HG02642 (cell line): ENCODE data around the gene MGLL.
"Not testable (repeated sequence)": the region's sequence is repeated elsewhere in the genome, so short reads cannot be mapped to it uniquely, and the experiment has no call there.

Experiments
- ATAC-seq: cut with Tn5 transposase; IDR thresholded peaks from one replicate; pipeline ENCODE4 v1.9.1; 2021; ENCODE audit warnings: mild to moderate bottlenecking; ENCODE audit not compliant: unreplicated experiment, poor library complexity

Gene MGLL

GRCh38 chr3:127669541-127670228 is 152.6 kb downstream of the MGLL start:
- ATAC-seq = no peak

- ATAC-seq = no peak
Observed at GRCh38 chr3:127668906-127669305, 153.4 kb downstream of the MGLL start.

GRCh38 chr3:127667119-127667681 is 155.1 kb downstream of the MGLL start:
- ATAC-seq = no peak

- no peak for ATAC-seq
Observed at GRCh38 chr3:127666676-127667075, 155.6 kb downstream of the MGLL start.

GRCh38 chr3:127665586-127665985 is 156.7 kb downstream of the MGLL start:
- no peak for ATAC-seq

GRCh38 chr3:127665165-127665564 is 157.2 kb downstream of the MGLL start:
- no peak for ATAC-seq

- no peak for ATAC-seq
Observed at GRCh38 chr3:127663151-127663550, 159.2 kb downstream of the MGLL start.

- no peak for ATAC-seq
Observed at GRCh38 chr3:127662001-127662469, 160.3 kb downstream of the MGLL start.

GRCh38 chr3:127661600-127661999 is 160.7 kb downstream of the MGLL start:
- ATAC-seq = no peak

- ATAC-seq = no peak
Observed at GRCh38 chr3:127660621-127661251, 161.6 kb downstream of the MGLL start.

GRCh38 chr3:127658234-127658633 is 164.1 kb downstream of the MGLL start:
- no peak for ATAC-seq

GRCh38 chr3:127656906-127657305 is 165.4 kb downstream of the MGLL start:
- no peak for ATAC-seq

GRCh38 chr3:127655641-127656040 is 166.7 kb downstream of the MGLL start:
- ATAC-seq = no peak

GRCh38 chr3:127654993-127655392 is 167.3 kb downstream of the MGLL start:
- ATAC-seq = not testable (repeated sequence)

- no peak for ATAC-seq
Observed at GRCh38 chr3:127654374-127654773, 167.9 kb downstream of the MGLL start.

GRCh38 chr3:127652246-127652995 is 169.9 kb downstream of the MGLL start:
- ATAC-seq = no peak

GRCh38 chr3:127651516-127652172 is 170.7 kb downstream of the MGLL start:
- no peak for ATAC-seq

- no peak for ATAC-seq
Observed at GRCh38 chr3:127650236-127650635, 172.1 kb downstream of the MGLL start.

- no peak for ATAC-seq
Observed at GRCh38 chr3:127647845-127648204, 174.5 kb downstream of the MGLL start.

- no peak for ATAC-seq
Observed at GRCh38 chr3:127647166-127647844, 175.0 kb downstream of the MGLL start.
